ENCODE results near the gene SPSB1. TPM values are rescaled to one million over a fixed set of nuclear protein-coding genes. Genes with fewer than 3 reads are reported as not detected.

SPSB1 gene
- total and polyA plus RNA-seq, 8 donors = 2.3 to 28.7 (median 14.9) TPM

GRCh38 chr1:9260059-9260766 lies 32.5 kb upstream of the SPSB1 start:
- TF ChIP-seq EP300 (IDR thresholded peaks at IDR 0.05) (no peak), POLR2AphosphoS5 (IDR thresholded peaks at IDR 0.05) (no peak), POLR2A (IDR thresholded peaks at IDR 0.05) (no peak), CTCF (IDR thresholded peaks at IDR 0.05) (no peak)
- Histone ChIP-seq H3K4me3 (no peak overlapping the region), H3K27me3 (no peaks in the 10 kb centered on the region), H3K27ac (no peak overlapping the region), H3K36me3 (peaks cover 32 to 64% (median 59%) of the 10 kb centered on the region in 4 donors), H3K9me3 (no peaks in the 10 kb centered on the region), H3K4me1 (peaks cover 0 to 6% (median 0%) of the 10 kb centered on the region in 4 donors)
- intact Hi-C loops (cut with DNase I; ENCODE audit: low total_unique reads) = loop anchor here (10.0 kb wide), 1 partner anchor 335 kb away; no protein-coding TSS in a partner anchor
- no peak for DNase-seq
- WGBS, 5 donors = 93 to 97% (median 96%) methylated on average over 20 of the region's 20 CpGs

DNA sequence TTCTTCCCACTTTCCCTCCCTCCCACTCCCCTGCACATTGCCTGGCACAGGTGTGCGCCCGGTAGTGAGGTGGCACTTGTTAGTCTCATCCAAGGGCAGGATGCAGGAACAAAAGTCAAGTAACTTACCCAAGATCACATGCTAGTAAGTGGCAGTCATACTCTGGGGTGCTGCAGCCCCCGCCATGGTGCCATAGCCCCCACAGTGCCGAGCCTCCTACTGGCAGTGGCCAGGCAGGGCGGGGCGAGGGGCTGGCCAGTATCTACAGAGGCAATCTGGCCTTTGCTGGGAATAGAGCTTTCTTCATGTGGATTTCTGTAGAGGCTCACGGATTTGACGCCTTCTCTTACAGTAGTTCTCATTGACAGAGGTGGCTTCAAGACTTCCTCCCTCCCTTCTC lies 31.2 kb upstream of the SPSB1 start:
- DNase-seq = no peak
- Histone ChIP-seq H3K27ac (no peak overlapping the region), H3K9me3 (no peaks in the 10 kb centered on the region), H3K27me3 (no peaks in the 10 kb centered on the region), H3K36me3 (peaks cover 38 to 63% (median 59%) of the 10 kb centered on the region in 4 donors), H3K4me1 (peaks cover 0 to 9% (median 3%) of the 10 kb centered on the region in 4 donors), H3K4me3 (no peak overlapping the region)
- intact Hi-C loops (cut with DNase I; ENCODE audit: low total_unique reads) = loop anchor here (10.0 kb wide), 1 partner anchor 333 kb away; no protein-coding TSS in a partner anchor
- WGBS, 5 donors = 90 to 94% (median 91%) methylated on average over 7 to 8 of the region's 8 CpGs
- no peak for TF ChIP-seq POLR2A (IDR thresholded peaks at IDR 0.05)
- TF ChIP-seq POLR2AphosphoS5 (IDR thresholded peaks at IDR 0.05) = no peak
- TF ChIP-seq EP300 (IDR thresholded peaks at IDR 0.05) = no peak
- no peak for TF ChIP-seq CTCF (IDR thresholded peaks at IDR 0.05)

DNA sequence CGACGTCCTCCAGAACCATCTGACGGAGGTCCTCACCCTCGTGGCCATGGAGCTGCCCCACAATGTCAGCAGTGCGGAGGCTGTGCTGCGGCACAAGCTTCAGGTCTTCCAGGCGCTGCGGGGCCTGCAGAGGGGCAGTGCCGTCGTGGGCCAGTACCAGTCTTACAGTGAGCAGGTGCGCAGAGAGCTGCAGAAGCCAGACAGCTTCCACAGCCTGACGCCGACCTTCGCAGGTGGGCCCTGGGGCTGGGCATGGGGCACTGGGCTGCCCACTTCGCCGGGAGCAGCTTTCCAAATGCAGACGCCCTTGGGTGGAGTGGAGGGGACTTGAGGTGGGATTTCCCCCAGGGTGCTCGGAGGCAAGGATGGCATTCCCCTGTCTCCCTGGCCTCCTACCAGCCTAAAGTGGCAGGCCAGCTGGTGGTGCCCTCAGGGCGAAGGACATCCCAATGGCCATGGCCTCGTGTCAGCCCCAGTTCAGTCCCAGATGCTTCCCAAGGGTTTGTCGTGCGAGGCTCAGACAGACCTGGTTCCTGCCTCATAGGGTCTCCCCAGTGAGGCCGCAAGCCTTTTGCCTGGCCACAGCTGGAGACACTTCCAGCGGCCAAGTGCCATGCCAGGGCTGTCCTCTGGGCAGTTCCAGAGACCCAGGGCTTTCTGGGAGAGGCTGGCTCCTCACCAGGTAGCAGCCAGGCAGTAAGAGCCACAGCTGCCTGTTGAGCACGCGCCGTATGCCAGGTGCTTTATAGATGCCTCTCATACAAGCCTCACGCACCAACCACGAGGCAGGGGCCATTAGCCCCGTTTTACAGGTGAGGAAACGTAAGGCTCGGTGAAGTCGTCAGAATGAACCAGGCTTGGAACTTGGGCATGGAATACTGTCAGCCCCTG lies 30.4 kb upstream of the SPSB1 start:
- Histone ChIP-seq H3K36me3 (peaks cover 38 to 60% (median 57%) of the 10 kb centered on the region in 4 donors), H3K9me3 (no peaks in the 10 kb centered on the region), H3K27me3 (no peaks in the 10 kb centered on the region), H3K4me3 (no peak overlapping the region), H3K27ac (no peak overlapping the region), H3K4me1 (peaks cover 8 to 14% (median 11%) of the 10 kb centered on the region in 4 donors)
- intact Hi-C loops (cut with DNase I; ENCODE audit: low total_unique reads) = loop anchor here (10.0 kb wide), 1 partner anchor 332 kb away; no protein-coding TSS in a partner anchor
- no peak for DNase-seq
- no peak for TF ChIP-seq EP300 (IDR thresholded peaks at IDR 0.05)
- TF ChIP-seq POLR2A (IDR thresholded peaks at IDR 0.05) = no peak
- no peak for TF ChIP-seq POLR2AphosphoS5 (IDR thresholded peaks at IDR 0.05)
- no peak for TF ChIP-seq CTCF (IDR thresholded peaks at IDR 0.05)
- 92 to 97% (median 92%) methylated on average over 8 to 33 of the region's 33 CpGs for WGBS, 5 donors

DNA sequence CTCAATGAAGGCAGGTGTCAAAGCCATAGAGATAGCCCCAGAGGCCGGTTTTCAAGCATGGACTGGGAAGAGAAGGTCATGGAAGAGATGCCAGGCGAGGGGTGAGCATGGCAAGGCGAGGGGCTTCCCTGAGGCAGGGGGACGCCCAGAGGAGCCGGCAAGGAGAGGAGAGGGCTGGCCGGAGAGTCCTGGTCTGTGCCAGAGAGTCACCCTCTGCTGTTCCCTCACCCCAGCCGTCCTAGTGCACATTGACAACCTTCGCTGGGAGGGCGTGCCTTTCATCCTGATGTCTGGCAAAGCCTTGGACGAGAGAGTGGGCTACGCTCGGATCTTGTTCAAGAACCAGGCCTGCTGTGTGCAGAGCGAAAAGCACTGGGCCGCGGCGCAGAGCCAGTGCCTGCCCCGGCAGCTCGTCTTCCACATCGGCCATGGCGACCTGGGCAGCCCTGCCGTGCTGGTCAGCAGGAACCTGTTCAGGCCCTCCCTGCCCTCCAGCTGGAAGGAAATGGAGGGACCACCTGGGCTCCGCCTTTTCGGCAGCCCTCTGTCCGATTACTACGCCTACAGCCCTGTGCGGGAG lies 29.3 kb upstream of the SPSB1 start:
- no peak overlapping the region for H3K4me3 ChIP-seq
- H3K4me1 ChIP-seq = peaks cover 8 to 17% (median 13%) of the 10 kb centered on the region in 4 donors
- intact Hi-C loops (cut with DNase I; ENCODE audit: low total_unique reads) = loop anchor here (10.0 kb wide), 1 partner anchor 331 kb away; no protein-coding TSS in a partner anchor
- peaks cover 38 to 67% (median 60%) of the 10 kb centered on the region in 4 donors for H3K36me3 ChIP-seq
- TF ChIP-seq EP300 (IDR thresholded peaks at IDR 0.05) (no peak), POLR2A (IDR thresholded peaks at IDR 0.05) (no peak), CTCF (IDR thresholded peaks at IDR 0.05) (no peak), POLR2AphosphoS5 (IDR thresholded peaks at IDR 0.05) (no peak)
- DNase-seq = no peak
- H3K27ac ChIP-seq = no peak overlapping the region
- 88 to 95% (median 92%) methylated on average over 21 to 26 of the region's 26 CpGs for WGBS, 5 donors
- no peaks in the 10 kb centered on the region for H3K27me3 ChIP-seq
- H3K9me3 ChIP-seq = no peaks in the 10 kb centered on the region

All from stomach (tissue), 9 donors.